ENCODE measurements around the gene TMA7B.

Gene TMA7B

DNA sequence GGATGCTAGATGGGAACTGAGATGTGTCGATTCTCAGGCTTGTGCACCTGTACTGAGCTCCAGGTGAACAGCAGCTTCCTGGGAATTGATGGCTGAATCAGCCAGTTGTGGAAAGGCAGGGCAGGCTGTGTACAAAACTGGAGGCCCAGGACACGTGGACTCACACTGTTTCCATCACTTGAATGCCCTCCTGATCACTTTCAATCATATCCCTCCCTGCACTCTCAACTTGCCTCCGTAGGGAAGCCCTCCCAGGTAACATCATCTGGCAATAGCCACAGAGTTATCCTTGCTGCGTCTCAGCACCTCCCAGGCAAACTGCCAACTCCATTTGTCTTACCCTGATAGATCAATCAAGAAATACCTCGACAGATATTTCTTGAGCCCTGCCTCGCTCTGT is 44.6 kb downstream of the TMA7B start:
- no peak for DNase-seq

GRCh38 chr22:40006641-40007040 is 46.4 kb downstream of the TMA7B start:
- no peak for DNase-seq

- DNase-seq, result no peak
Observed at GRCh38 chr22:40007853-40008710, 47.9 kb downstream of the TMA7B start.

GRCh38 chr22:40008726-40009291 is 48.6 kb downstream of the TMA7B start:
- DNase-seq, result no peak

DNA sequence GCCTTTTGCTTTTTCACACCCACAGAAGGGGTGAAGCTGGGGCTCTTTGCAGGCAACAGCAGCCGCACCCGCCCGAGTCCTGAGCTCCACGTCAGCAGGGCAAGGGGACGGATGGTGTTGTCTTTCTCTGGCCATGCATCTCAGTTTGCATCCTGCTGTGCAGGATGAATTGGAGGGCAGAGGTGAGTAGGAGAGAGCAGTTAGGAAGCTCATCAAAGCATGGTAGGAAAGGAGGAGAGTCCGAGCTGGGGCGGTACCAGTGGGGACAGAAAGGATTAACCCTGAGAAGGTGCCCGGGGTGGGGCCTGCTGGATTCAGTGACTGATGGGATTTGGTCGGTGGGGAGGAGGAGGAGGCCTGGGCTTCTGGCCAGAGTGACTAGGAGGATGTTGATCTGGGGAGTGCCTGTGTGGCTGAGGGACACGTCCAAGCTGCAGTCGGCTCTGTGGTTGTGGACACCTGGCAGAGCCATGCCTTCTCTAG is 49.1 kb downstream of the TMA7B start:
- DNase-seq, result no peak

- no peak for DNase-seq
Observed at GRCh38 chr22:40009951-40010671, 49.9 kb downstream of the TMA7B start.

DNA sequence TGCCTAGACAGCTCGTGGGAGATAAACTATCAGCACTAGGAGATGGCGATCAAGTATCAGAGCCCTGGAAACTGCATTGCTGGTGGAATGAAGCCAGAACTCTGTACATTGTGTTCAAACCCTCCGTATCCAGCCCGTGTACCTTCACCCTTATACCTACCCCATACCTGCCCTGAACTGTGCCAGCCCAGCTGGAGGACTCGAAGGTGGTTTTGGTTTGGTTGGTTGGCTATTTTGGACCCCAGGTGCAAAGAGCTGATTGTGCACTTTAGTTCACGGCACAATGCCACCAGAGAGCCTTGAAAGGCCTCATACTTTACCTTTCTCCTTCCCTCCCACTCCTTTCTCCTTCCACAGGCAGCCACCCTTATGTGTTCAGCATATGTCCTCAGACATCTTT is 50.5 kb downstream of the TMA7B start:
- no peak for DNase-seq

Measured in activated CD4-positive, CD25-positive, alpha-beta regulatory T cell (primary cell).